NCI-H69 (cell line): ENCODE measurements around the gene C22orf31.

ENCODE experiments used
- DNase-seq: peaks from one replicate; lab custom pipeline; 2025; lab: John Stamatoyannopoulos, UW

Gene C22orf31

DNA sequence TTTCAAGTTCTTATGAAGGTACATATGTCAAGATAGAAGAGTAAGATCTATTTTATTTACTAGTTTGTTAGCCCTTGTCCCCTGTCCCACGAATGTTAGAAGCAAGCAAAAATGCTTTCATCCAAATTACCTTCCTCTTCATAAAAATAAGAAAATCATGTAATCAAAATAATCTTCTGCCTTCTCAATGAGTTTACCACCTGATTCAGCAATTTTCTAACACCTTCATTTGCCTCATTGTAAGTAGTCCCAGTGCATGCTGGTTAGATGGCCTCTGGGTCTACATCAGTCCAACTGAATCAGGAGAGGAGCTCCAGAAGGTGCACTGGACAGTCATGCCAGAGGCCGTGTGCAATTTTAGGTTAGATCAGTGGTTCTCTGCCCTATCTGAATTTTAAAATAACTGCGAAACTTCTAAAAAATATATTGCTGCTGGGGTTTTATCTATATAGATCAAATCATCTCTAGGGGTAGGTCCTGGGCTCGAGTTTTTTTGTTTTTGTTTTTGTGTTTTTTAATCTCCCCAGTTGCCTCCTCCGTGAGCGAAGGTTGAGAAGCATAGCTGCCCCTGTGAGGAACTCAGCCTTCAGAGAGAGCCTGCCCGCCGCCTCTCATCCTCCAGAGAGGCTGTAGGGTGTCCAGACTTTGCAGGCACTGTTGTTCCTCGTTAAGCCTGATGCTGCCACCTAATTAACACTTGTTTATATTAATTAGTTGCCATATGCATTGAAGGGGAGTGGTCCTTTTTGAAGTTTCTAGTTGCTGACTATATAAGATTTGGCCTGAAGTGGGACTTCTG, 32.2 kb downstream of the C22orf31 start:
- DNase-seq, result peak; percentile 48

DNA sequence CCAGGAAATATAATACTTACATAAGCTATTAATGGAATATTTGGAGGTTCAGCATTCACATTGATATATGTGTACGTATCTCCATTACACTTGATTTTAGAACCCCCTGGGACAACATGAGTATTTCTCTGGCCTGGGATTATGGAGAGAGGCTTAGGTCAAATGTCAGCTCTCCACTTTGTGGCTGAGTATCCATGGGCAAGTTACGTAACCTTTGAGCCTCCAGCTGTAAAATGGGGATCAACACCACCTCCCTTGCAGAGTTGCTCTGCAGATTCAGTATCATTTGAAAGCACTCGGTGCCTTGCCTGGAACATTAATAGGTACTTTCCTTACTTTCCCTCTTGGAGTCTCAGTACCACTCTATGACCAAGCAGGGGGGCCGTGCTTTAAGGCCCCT, 33.2 kb downstream of the C22orf31 start:
- no peak for DNase-seq

DNA sequence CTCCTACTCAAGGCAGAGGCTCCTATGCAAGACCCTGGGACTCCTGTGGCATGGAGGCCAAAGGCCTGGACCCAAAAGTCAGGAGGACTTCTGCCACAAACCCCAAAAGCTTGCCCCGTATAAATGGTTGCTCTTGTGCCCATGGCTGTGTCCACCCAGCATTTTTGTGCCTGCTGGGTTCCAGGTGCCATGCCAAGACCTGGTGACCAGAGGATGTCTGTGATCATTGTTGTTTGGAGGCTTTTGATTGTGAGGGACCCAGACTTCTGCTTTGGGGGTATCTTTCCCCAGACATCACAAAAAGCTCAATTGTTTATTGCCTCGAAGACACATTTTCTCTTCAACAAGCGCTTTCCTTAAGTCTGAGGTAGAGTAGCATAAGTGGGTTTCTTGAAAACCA, 35.1 kb downstream of the C22orf31 start:
- DNase-seq, result no peak

DNA sequence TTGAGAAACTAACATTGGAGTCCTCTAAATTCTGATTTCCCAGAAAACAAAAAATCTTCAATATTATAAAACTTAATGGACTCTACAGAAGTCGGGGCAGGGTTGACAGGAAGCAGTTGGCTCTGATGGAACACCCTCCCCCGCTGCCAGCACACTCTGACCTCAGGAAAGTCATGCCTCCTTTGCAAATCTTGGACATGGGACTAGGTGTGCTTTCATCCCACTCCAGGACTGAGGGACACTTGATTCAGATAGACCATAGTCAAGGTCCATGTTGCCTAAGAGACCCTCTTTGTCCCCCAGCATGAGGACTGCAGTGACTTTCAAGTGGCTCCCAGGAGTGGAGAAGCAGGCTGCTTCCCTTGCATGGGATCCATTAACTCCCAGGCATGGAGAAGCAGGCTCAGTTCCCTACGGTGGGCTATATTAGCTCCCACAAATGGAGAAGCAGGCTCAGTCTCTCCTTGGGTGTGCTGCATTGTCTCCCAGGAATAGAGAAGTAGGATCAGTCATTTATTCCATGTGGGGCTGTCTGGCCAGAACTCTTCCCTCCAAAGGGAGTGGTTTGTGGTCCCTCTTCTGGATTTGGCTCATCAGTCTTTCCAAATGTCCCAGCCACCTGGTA, 38.3 kb downstream of the C22orf31 start:
- DNase-seq, result no peak

DNA sequence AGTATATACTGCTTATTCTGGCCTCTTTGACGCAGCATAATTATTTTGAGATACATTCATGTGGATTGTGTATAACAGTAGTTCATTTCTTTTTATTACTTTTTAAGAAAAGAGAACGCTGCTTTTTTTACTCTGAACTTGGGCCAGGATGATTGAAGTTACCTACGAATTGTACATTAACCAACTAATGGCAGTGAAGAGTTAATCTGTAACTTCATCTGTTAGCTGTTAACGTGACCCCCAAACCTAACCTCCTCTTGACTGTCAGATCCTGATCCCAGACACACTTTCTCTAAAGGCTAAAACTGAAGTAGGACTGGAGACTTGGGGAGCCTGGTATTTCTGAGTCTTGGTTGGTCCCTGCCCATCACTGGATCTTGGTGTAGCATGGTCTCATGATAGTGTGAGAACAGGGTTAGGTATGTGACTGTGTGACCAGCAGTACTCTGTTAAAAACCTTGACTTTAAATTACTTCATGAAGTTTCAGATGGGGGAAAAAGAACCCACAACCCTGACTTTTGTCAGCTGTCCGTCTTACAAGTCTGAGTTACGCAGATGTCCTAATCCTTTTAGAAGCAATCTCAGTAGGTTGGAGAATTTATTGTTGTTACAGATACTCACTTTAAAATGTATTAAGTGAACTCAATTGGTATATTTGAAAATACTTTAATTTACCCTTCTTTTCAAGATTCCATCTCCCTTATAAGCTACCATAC, 39.4 kb downstream of the C22orf31 start:
- no peak for DNase-seq

DNA sequence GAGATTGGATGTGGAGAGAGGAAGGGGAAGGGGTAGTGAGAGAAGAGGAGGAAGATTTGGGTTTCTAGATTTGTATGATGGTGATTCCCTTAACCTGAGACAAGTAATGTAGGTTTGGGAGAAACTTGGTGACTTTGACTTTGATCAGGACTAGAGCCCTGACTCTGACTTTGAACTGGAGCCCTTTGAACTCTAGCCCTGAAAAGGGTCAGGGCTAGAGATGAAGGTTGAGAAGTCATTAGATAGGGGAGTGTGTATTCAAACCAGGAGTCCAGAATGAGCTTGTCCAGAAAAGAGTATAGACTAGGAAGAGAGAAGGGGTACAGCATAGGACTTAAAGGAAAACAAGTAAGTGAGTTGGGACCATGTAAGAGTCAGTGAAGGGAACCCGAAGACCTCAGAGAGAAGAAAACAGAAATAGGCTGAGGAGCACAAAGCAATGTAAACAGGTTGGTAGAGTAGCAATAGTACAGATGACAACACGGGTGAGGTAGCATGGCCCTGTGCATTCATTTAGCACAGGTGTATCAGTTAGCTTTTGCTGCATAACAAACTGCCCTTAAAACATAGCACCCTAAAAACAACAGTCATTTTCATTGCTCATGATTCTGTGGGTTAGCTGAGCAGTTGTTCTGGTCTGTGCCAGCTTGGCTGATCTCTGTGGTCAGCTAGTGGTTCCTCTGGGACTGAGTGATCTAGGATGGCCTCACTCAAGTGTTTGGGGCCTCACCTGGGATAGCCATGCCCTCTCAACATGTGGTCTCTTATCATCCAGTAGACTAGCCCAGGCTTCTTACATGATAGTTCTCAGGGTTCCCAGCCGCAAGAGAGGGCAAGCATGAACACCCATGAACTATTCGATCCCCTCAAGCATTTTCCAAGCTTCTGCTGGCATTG, 43.1 kb downstream of the C22orf31 start:
- no peak for DNase-seq

DNA sequence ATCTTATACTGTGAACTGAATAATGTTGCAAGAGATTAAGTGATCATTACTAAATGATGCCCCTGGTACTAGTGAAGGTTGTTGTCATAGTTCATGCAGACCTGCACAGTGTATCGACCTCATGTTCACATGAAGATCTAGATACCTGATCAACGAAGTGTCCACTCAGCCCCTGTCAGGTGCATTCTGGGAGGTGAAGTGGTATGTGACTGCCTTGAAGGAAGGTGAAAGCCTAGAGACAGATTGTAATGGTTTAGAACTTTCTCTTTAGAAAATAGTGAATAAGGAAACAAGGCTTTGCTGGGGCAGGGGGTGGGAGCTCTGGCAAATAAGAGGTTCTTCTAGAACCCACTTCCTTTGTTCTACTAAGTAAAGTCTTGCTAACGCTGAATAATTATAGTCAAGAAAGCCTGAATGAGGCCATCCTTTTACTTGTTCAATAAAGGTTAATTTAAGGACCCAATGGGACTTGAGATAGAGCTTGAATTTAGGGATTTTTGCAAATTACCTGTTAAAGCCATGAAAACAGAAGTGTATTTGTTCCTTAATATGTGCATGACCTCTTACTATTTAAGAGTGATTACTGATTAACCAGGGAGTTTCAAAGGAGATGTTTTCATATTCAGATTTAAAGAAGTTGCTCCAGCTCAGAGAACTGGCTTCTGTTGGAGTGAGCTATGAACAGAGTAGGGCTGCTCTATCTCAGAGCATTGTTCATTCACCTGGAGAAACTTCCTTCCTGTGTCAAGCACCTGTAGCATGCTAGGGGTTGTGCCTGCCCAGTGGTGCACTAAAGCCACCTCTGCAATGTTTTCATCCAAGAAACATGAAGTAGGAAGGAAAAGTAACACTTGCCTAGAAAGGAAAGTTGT, 45.3 kb downstream of the C22orf31 start:
- DNase-seq, result no peak

DNA sequence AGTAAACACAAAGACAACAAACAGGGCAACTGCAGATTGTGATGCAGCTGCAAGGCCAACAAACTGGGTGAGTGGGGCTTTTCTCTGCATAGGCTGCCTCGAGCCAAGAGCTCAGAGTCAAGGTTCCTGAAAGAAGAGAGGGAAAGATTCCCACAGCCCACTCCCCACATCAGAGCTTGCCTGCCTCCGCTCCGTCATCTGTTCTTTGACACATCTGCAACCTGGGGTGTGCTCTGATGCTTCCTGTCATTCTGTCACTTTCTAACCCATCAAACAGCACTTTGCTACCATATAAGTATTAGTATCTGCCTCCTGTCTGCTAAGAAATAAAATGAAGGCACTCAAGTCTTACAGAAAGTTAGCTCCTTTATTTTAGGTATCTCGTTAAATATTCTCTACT, 46.9 kb downstream of the C22orf31 start:
- DNase-seq, result no peak

DNA sequence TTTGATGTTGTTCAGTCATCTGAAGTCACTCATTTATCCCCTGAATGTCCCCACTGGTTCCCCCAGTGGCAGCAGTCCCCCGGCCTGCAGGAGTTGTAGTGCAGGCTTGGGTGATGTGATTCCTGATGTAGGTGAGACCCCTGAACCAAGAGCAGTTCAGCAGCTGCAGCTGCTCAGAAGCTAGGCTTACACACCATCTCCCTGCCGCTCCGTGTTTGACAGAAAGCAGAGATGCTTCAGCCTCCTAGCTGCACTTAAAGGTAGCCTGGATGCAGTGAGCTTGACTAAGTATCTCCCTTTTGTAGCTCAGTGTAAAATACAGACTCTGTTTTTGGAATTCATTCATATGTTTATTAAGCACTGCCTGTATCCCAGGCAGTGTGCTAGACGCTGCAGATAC, 47.3 kb downstream of the C22orf31 start:
- no peak for DNase-seq

DNA sequence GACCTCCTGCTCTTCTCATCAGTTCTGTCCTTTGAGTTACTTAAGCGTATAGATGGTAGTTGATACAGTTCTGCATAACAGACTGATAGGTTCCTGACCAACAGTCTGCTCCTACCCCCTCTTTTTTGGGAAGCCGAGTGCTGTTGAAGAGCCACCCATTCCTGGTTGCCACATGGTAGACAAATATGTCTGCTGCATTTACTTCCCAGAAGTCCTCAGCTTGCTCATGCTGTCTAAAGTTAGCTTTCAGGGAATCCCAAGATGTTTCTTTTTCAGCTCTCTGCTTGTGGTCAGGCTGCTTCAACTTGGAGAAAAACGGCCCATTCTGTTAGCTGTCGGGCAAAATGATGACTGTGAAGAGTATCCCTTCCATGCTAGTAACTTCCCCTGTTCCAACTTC, 48.7 kb downstream of the C22orf31 start:
- no peak for DNase-seq

DNA sequence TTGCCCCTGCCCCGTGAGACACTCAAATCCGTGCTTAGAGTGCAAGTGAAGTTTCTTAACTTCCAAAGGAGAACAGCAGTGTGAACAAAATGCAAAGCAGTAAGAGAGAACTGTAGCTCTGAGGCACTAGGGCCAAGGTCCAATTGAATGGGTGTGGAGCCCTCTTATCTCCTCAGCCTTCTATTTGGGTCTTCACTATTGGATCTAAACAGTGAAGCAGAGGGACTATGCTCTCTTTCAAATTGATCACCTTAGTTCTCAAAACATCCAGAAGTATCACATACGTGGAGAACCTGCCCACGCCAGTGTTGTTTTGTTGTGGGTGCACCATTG, 49.6 kb downstream of the C22orf31 start:
- DNase-seq, result no peak

DNA sequence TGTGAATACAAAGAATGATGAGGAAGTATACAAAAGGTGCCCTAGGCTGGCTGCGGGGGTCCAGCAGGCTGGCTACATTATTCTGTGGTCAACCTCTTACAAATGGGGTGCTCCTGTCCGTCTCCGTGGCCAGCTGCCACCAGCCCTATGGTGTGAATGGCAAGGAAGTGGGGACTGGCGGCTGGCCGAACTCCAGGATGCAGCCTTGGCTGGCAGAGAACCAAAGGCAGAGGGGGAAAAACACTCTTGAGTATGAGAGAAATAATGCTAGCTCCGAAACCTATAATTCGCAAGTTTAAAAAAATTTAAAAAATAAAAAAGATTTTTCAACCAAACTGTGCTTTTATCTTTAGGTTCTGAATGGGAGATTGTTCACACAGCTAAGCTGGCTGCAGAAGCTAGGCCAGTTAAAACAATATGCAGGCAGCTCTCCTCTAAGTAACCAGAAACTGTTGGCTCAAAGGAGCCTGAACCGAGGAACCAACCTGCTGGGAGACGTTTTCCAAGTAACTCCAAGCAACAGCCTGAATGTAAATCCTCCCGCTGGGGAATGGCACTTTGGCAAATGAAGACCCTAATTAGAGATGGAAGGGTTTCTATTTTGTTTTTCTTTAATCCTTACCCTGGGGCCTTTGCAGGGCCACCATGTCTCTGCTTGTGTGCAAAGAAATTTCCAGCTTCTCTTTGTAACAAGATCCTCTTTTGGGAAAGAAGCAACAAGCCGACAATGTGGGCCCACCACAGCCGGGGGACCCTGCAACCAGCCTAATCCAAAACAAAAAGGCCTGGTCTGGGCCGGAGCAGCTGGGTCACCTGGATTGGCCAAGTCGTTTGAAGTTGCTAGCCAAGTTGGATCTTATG, 50.2 kb downstream of the C22orf31 start:
- DNase-seq, result no peak

DNA sequence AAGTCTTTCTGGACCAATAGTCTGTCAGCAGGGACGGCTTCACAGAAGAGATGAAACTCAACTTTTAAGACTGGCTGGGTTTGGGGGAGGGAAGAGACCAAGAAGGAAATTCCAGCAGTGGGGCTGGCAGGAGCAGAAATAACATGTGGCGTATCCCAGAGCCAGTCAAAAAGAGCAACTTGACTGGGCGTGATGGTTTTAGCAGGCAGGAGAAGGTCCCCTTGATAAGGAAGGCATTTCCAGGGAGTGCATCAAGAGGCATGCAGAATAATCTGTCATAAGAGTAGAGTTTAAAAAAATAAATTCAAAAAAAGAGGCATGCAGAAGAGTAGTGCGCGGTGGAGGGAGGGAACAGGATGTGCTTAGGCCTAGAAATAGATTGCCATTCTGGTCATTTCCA, 52.5 kb downstream of the C22orf31 start:
- no peak for DNase-seq
